NCI-H2227 (cell line): ENCODE results near the gene PDE6C.
A peak's percentile ranks its signal among the peaks of the same experiment; 100 is the strongest.

Experiments
- DNase-seq: peaks from one replicate; lab custom pipeline; 2025; ENCODE audit not compliant: unreplicated experiment; lab: John Stamatoyannopoulos, UW

PDE6C gene

GRCh38 chr10:93701866-93702209 is 89.5 kb downstream of the PDE6C start:
- peak; percentile 45 for DNase-seq

- peak; percentile 92 for DNase-seq
Measured at GRCh38 chr10:93702210-93703001, 90.1 kb downstream of the PDE6C start, which contains the start of gene FRA10AC1. Gene FRA10AC1, minus strand, starts transcription at chr10:93702592. Its CDS starts 2,486 bp downstream, at chr10:93700106.

- DNase-seq = peak; percentile 10
Measured at GRCh38 chr10:93703066-93703465, 90.7 kb downstream of the PDE6C start.

GRCh38 chr10:93703841-93704240 is 91.5 kb downstream of the PDE6C start:
- DNase-seq = no peak

GRCh38 chr10:93704451-93704850 is 92.1 kb downstream of the PDE6C start:
- DNase-seq = no peak

GRCh38 chr10:93707623-93708022 is 95.3 kb downstream of the PDE6C start:
- DNase-seq = no peak

GRCh38 chr10:93710333-93710909 is 98.1 kb downstream of the PDE6C start:
- no peak for DNase-seq

GRCh38 chr10:93711891-93712290 is 99.6 kb downstream of the PDE6C start:
- DNase-seq = no peak

- no peak for DNase-seq
Measured at GRCh38 chr10:93712593-93712992, 100.3 kb downstream of the PDE6C start.

- DNase-seq = no peak
Measured at GRCh38 chr10:93715345-93715744, 103.0 kb downstream of the PDE6C start.
